NCI-H1436 (cell line): ENCODE measurements around the gene OMP.

Experiments used
- DNase-seq: peaks from one replicate; lab custom pipeline; 2025; lab: John Stamatoyannopoulos, UW

The OMP gene

DNA sequence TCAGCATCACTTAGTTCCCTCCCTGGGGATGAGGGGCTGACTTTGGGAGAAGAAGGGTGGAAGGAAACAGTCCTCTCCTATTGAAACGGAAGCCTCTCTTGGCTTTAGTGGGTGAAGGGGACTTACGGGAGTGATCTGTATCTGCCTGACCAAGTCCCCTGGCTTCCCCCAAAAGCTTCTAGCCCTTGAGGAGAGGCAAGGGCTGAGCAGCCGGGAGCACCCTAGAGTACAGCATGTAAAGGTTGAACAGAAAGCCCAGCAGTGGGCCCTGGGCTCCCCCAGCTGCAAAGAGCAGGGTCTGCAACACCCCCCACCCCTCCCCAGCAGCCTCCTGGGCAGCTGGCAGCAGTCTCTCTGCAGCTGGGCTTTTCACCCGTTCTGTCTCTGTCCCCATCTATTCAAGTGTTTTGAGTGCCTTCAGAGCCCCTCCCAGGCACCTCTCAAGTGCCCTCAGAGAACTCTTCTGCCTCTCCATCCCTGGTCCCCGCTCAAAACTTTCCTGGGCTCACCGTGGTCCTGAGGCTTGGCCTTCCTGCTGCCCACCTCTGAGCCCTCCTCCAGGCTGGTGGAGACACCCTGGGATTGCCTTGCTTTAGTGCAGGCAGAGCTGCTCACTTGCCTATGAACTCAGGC, 33.2 kb upstream of the OMP start:
- peak; percentile 4 for DNase-seq

DNA sequence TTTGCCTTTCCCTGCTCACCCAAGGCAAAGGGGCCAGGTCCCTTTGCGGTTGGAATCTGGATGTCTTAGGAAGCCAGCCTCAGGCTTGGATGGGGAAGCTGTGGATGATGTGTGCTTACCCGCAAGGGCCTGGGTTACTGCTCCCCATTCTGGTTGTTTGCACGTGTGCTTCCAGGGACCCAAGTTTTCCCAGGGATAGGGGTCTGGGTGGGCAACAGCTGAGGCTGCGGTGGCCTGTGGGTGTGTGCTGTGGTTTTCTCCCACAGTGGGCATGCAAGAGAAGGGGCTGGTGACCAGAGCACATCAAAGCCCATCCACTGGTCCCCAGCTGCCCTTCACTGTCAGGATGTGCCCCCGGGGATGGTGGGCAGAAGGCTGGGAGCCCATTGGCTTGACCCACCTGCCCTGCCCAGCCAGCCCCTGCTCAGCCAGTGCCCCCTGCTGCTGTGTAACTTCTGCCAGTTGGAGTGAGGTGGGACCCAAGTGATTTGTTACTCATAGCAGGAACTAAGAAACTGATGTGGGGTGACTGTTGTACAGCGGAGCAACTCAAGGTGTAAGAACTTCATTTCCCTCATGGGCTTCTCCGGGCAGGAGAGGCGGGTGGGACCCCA, 32.6 kb upstream of the OMP start:
- no peak for DNase-seq

DNA sequence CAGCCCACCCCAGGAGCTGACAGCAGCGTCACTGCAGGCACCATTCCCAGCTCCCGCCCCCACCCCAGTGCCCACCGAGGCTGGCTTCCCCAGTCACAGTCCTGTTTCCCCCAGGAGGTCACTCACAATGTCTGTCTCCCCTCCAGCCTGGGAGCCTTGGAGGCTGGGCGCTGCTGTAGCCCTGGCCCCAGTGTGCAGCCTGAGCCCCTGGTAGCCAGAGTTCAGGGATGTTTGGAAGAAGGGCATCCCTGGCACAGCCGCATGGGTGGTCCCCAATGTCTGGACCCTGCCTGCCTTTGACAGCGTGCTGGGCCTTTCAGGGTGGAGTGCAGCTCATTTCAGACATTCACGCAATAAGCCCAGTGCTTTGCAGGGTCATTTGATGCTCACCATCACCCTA, 31.6 kb upstream of the OMP start:
- no peak for DNase-seq

DNA sequence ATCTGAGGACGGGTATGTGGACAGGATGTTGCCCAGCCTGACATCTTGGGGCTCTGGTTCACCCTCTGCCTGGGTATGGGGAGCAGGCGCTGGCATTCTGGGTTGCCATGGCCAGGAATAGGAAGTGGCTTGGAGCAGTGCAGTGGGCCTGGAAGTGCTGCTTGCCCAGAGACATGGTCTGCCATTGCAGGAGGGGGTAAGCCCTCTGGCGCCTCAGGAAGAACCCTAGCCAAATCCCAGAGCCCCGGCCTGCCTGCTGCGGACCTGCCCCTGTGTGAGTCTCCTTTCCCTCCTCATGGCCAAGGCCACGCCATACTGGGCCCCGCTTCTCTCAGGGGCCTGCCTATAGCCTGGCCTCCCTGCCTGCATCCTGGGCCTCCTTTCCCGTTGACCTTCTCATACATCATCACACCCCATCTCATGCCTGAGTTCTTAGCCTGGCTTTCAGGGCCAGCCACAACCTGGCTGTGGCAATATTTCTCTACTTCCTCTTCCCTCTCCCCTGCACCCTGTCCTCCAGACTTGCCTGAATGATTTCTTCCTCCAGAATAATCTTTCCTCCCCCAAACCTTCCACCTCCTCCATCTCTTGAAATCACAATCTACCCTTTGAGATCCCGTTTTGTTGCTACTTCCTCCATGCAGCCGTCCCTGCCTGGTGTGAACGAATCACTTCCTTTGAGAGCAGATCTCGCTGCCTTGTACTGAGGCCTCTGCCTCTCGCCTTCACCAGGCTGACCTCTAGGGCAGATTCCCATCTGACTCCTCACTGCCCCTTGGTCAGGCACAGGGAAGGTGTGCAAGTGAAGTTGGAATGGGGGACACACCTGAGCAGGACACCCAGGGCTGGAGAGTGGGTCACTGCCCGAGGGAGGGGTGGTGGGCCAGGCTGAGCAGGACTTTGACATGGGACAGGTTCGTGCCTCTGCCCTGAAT, 30.7 kb upstream of the OMP start:
- no peak for DNase-seq

GRCh38 chr11:77072851-77073327, 29.8 kb upstream of the OMP start:
- no peak for DNase-seq

DNA sequence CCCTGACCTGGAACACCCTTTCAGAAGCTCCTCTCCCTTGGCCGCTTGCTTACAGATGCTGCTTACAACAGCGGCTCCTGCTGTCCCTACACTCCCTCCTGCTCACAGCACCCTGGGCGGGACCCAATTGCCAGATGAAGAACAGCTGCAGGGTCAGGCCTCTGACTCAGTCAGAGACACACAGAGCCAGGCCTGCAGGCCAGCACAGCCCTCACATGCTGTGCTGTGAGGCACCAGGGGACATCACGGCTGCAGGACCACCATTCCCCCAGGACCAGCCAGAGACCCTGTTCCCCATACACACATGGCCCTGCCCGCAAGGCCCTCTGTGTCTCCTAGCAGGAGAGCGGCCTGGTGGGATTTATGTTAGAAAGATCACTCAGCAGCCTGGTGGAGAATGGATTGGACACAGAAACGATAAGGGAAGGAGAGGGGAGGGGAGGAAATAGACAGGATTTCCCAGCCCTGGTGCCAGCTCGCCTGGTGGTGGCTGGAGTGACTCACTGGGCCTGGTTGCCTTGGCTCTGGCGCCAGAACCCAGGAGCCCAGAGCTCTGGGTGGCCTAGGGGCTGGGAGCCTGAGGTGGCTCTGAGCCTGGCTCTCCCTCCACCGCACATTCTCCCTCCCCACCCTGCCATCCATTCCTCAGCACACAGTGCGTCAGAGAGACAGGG, 29.2 kb upstream of the OMP start:
- no peak for DNase-seq

- no peak for DNase-seq
Measured at GRCh38 chr11:77074205-77074604, 28.4 kb upstream of the OMP start.

DNA sequence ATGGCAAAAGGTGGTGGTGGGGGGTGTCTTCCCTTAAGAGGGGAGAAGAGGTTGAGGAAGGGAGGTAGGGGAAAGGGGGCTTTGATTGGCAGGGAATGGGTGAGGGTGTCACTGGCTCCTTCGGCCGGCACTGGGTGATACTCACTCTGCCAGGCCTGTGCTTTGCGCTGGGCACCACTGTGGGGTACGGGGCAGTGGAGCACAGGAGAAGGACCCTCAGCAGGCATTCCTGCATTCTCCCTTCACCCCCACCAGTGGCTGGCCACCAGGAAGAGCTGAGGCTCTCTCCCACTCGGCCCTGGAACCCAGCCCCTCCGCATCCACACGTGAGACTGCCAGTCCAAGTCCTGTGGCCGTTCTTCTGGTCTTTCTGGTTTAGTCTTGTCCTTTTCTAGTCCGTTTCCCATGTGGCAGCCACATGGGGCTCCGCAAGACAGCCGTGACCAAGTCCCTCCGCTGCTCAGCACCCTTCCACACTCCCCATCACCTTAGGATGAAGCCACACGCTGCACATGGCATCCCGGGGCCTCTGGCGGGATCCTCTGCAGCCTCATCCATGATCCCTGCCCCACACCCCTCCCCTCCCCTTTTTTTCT, 27.9 kb upstream of the OMP start:
- no peak for DNase-seq

DNA sequence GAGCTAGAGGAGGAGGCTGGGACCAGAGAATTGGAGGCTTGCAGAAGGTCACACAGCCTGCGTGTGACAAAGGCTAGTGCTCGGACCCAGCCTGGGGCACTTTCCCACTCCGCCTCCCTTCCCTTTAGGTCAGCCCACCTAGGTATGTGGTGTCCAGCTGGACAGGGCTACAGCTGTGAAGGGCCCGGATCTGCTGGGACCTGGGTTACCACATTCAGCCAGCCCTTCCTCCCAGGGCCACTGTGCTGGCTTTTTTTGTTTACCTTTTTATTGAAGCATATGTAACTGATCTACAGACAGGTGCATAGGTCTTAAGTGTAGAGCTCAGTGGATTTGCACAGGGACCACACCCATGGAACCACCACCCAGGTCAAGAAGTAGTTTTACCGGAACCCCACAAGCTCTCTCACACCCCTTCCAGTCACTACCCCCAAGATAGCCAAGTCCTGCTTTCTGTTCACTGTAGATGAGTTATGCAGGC, 27.2 kb upstream of the OMP start:
- DNase-seq: no peak

DNA sequence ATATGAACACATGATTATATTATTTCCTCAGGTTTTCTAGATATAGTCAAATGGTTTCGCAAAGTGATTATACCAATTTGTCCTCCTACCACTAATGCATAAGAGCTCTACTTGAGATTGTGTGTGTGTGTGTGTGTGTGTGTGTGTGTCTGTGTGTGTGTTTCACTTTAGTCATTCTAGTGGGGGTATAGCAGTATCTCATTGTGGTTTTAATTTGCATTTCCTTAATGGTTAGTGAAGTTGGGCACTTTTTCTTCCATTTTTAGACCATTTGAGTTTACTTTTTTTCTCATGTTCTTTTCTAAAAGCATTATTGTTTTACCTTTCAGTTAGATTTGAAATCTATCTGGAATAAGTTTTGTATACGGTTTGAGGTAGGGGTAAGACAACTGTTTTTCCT, 23.0 kb upstream of the OMP start:
- DNase-seq: no peak

DNA sequence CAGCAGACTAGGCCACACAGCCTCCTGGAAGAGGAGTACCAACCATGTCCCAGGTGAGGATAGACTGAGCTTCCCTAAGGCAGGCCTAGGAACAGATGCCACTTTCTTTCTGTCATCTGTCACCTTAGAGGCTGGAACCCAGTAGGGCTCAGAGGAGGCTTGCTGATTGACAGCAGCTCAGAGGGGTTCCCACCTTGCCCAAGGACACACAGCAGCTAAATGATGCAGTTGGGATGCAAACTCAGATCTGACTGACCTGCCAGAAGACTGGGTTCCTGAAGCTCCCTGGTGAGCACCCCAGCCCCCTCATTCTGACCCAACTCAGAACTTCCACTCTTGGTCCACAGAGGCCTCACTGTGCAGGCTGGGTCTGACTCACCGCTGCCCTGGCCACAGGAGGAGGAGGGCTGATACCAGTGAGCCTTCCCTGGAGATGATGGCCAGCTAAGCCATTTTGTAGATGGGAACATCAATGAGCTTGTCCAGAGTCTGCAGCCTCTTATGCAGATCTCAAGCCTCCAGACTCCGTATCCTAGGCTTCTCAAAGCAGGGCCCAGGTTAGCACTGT, 21.9 kb upstream of the OMP start:
- no peak for DNase-seq

GRCh38 chr11:77081381-77081851, 21.2 kb upstream of the OMP start:
- DNase-seq: no peak

DNA sequence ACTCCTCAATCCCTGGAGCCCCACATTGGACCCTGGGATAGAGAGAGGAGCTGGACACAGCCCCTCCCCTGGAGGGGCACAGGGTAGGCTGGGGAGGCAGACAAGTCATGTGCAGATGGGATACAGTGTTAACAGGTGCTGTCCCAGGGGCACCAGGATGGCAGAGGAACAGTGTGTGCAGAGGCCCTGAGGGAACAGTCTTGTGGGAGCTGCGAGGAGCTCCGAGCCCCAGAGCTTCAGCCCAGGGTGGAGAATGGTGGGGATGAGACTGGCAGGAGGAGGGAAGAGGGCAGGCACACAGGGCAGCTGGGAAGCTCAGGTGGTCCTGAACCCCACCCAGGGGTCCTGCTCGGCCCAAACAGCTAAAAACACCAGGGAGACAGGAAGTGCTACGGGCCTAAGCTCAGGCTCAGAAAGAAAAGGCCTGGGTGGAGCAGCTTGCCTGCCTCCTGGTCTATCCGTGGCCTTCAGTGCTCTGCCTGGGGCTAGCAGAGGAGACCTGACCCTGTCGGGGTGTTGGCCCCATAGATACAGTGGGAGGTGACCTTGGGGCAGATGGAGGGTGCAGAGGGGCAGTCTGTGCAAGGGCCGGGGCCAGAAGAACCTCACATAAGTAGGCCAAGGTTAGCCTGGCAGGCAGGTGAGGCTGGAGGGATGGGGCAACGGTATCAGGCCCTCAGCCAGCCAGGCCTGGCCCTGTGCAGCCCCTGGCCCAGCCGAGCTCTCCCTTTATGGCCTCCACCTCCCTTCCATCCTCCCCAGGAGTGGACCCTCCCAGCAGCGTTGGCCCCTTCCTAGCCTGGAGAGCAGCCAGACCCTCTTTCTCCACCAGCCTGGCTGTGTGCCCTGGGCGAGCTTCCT, 20.4 kb upstream of the OMP start:
- no peak for DNase-seq

GRCh38 chr11:77082838-77083565, 19.6 kb upstream of the OMP start:
- DNase-seq: no peak

GRCh38 chr11:77083566-77084245, 18.9 kb upstream of the OMP start:
- no peak for DNase-seq

DNA sequence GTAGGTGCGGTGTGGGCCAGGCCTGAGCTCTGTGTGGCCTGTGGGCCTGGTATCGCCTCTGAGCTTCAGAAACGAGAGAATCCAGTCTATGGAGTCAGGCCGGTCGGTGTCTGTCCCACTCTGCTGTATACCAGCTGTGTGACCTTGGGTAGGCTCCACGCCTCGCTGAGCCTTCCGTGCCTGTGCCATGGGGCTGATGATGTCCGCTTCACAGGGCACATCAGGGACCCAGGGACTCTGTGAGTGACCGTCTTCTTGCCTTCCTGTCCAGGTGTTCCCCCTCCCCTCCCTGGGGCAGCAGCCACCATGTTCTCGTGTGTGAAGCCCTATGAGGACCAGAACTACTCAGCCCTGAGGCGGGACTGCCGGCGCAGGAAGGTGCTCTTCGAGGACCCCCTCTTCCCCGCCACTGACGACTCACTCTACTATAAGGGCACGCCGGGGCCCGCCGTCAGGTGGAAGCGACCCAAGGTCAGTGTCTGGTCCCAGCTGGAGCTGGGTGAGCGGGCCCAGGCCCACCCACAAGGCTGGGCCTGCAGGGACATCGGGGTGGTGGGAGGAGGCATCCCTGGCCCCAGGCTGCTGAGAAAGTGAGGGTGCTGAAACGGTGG, 18.0 kb upstream of the OMP start:
- no peak for DNase-seq

GRCh38 chr11:77085652-77086051, 17.0 kb upstream of the OMP start:
- DNase-seq: no peak
